ENCODE results near the gene TAF1.
"Not testable (repeated sequence)": the region's sequence is repeated elsewhere in the genome, so short reads cannot be mapped to it uniquely, and the experiment has no call there.

TAF1 gene

GRCh38 chrX:71451518-71451917, 85.4 kb downstream of the TAF1 start:
- H3K36me3 ChIP-seq (ENCODE audit: insufficient read depth, low read length); H3K9me3 ChIP-seq (ENCODE audit: control insufficient read depth, insufficient read depth, low read length); H3K9ac ChIP-seq (ENCODE audit: low read depth, low read length); H3K4me1 ChIP-seq (ENCODE audit: insufficient read depth, low read length): not testable (repeated sequence)

- H3K9ac ChIP-seq (ENCODE audit: low read depth, low read length) = no peak overlapping the region
- H3K9me3 ChIP-seq (ENCODE audit: control insufficient read depth, insufficient read depth, low read length) = 0 out of 2 replicates have a peak, but pooled peaks cover 2% of the 10 kb centered on the region
- peaks cover 10% of the 10 kb centered on the region for H3K36me3 ChIP-seq (ENCODE audit: insufficient read depth, low read length)
- H3K4me1 ChIP-seq (ENCODE audit: insufficient read depth, low read length) = no peaks in the 10 kb centered on the region
These were observed 86.9 kb downstream of the TAF1 start for GRCh38 chrX:71453056-71453455.

- H3K4me1 ChIP-seq (ENCODE audit: insufficient read depth, low read length) = no peaks in the 10 kb centered on the region
- H3K9ac ChIP-seq (ENCODE audit: low read depth, low read length) = no peak overlapping the region
- H3K36me3 ChIP-seq (ENCODE audit: insufficient read depth, low read length) = peaks cover 13% of the 10 kb centered on the region
- H3K9me3 ChIP-seq (ENCODE audit: control insufficient read depth, insufficient read depth, low read length) = 0 out of 2 replicates have a peak, but pooled peaks cover 2% of the 10 kb centered on the region
These were observed 88.1 kb downstream of the TAF1 start for GRCh38 chrX:71454222-71454621.

- H3K9me3 ChIP-seq (ENCODE audit: control insufficient read depth, insufficient read depth, low read length) = 0 out of 2 replicates have a peak, but pooled peaks cover under 1% of the 10 kb centered on the region
- H3K4me1 ChIP-seq (ENCODE audit: insufficient read depth, low read length) = no peaks in the 10 kb centered on the region
- H3K9ac ChIP-seq (ENCODE audit: low read depth, low read length) = no peak overlapping the region
- H3K36me3 ChIP-seq (ENCODE audit: insufficient read depth, low read length) = peaks cover 18% of the 10 kb centered on the region
These were observed 92.7 kb downstream of the TAF1 start for GRCh38 chrX:71458866-71459265.

GRCh38 chrX:71464968-71465367, 98.8 kb downstream of the TAF1 start:
- no peak overlapping the region for H3K9ac ChIP-seq (ENCODE audit: low read depth, low read length)
- no peaks in the 10 kb centered on the region for H3K9me3 ChIP-seq (ENCODE audit: control insufficient read depth, insufficient read depth, low read length)
- no peaks in the 10 kb centered on the region for H3K4me1 ChIP-seq (ENCODE audit: insufficient read depth, low read length)
- H3K36me3 ChIP-seq (ENCODE audit: insufficient read depth, low read length) = peaks cover 5% of the 10 kb centered on the region

- Histone ChIP-seq H3K4me1 (ENCODE audit: insufficient read depth, low read length) (no peaks in the 10 kb centered on the region), H3K9me3 (ENCODE audit: control insufficient read depth, insufficient read depth, low read length) (no peaks in the 10 kb centered on the region), H3K36me3 (ENCODE audit: insufficient read depth, low read length) (no peaks in the 10 kb centered on the region; the same call in 1 of the 2 replicates), H3K9ac (ENCODE audit: low read depth, low read length) (no peak overlapping the region)
These were observed 100.9 kb downstream of the TAF1 start for GRCh38 chrX:71466979-71467523.

GRCh38 chrX:71475785-71476540, 109.8 kb downstream of the TAF1 start:
- no peaks in the 10 kb centered on the region for H3K4me1 ChIP-seq (ENCODE audit: insufficient read depth, low read length)

GRCh38 chrX:71482228-71482958, 116.2 kb downstream of the TAF1 start:
- Histone ChIP-seq H3K9me3 (ENCODE audit: control insufficient read depth, insufficient read depth, low read length) (no peaks in the 10 kb centered on the region), H3K4me1 (ENCODE audit: insufficient read depth, low read length) (no peaks in the 10 kb centered on the region), H3K36me3 (ENCODE audit: insufficient read depth, low read length) (no peaks in the 10 kb centered on the region), H3K9ac (ENCODE audit: low read depth, low read length) (no peak overlapping the region)

More at GRCh38 chrX:71475785-71476540, 109.8 kb downstream of the TAF1 start:
- no peak overlapping the region for H3K9ac ChIP-seq (ENCODE audit: low read depth, low read length)
- no peaks in the 10 kb centered on the region for H3K9me3 ChIP-seq (ENCODE audit: control insufficient read depth, insufficient read depth, low read length)
- no peaks in the 10 kb centered on the region for H3K36me3 ChIP-seq (ENCODE audit: insufficient read depth, low read length)

- no peaks in the 10 kb centered on the region for H3K36me3 ChIP-seq (ENCODE audit: insufficient read depth, low read length)
- H3K9me3 ChIP-seq (ENCODE audit: control insufficient read depth, insufficient read depth, low read length) = no peaks in the 10 kb centered on the region
- no peak overlapping the region for H3K9ac ChIP-seq (ENCODE audit: low read depth, low read length)
- H3K4me1 ChIP-seq (ENCODE audit: insufficient read depth, low read length) = no peaks in the 10 kb centered on the region
These were observed 121.7 kb downstream of the TAF1 start for GRCh38 chrX:71487814-71488213.

- no peaks in the 10 kb centered on the region for H3K9me3 ChIP-seq (ENCODE audit: control insufficient read depth, insufficient read depth, low read length)
- no peaks in the 10 kb centered on the region for H3K36me3 ChIP-seq (ENCODE audit: insufficient read depth, low read length)
- no peak overlapping the region for H3K9ac ChIP-seq (ENCODE audit: low read depth, low read length)
- H3K4me1 ChIP-seq (ENCODE audit: insufficient read depth, low read length) = no peaks in the 10 kb centered on the region
These were observed 123.4 kb downstream of the TAF1 start for GRCh38 chrX:71489540-71489939.

GRCh38 chrX:71492231-71493065, 126.3 kb downstream of the TAF1 start:
- no peaks in the 10 kb centered on the region for H3K36me3 ChIP-seq (ENCODE audit: insufficient read depth, low read length)
- H3K9me3 ChIP-seq (ENCODE audit: control insufficient read depth, insufficient read depth, low read length) = no peaks in the 10 kb centered on the region
- no peaks in the 10 kb centered on the region for H3K4me1 ChIP-seq (ENCODE audit: insufficient read depth, low read length)
- no peak overlapping the region for H3K9ac ChIP-seq (ENCODE audit: low read depth, low read length)

- no peak overlapping the region for H3K9ac ChIP-seq (ENCODE audit: low read depth, low read length)
- no peaks in the 10 kb centered on the region for H3K4me1 ChIP-seq (ENCODE audit: insufficient read depth, low read length)
- no peaks in the 10 kb centered on the region for H3K36me3 ChIP-seq (ENCODE audit: insufficient read depth, low read length)
- no peaks in the 10 kb centered on the region for H3K9me3 ChIP-seq (ENCODE audit: control insufficient read depth, insufficient read depth, low read length)
These were observed 127.0 kb downstream of the TAF1 start for GRCh38 chrX:71493111-71493613.

- not testable (repeated sequence) for H3K4me1 ChIP-seq (ENCODE audit: insufficient read depth, low read length); H3K36me3 ChIP-seq (ENCODE audit: insufficient read depth, low read length); H3K9ac ChIP-seq (ENCODE audit: low read depth, low read length); H3K9me3 ChIP-seq (ENCODE audit: control insufficient read depth, insufficient read depth, low read length)
These were observed 129.8 kb downstream of the TAF1 start for GRCh38 chrX:71495979-71496378.

GRCh38 chrX:71496476-71496875, 130.3 kb downstream of the TAF1 start:
- H3K4me1 ChIP-seq (ENCODE audit: insufficient read depth, low read length) = no peaks in the 10 kb centered on the region
- no peak overlapping the region for H3K9ac ChIP-seq (ENCODE audit: low read depth, low read length)
- H3K36me3 ChIP-seq (ENCODE audit: insufficient read depth, low read length) = no peaks in the 10 kb centered on the region
- H3K9me3 ChIP-seq (ENCODE audit: control insufficient read depth, insufficient read depth, low read length) = no peaks in the 10 kb centered on the region
